ENCODE measurements around the gene OR2T35. TPM values are rescaled to one million over a fixed set of nuclear protein-coding genes. Genes with fewer than 3 reads are reported as not detected.
"Not testable (repeated sequence)": the region's sequence is repeated elsewhere in the genome, so short reads cannot be mapped to it uniquely, and the experiment has no call there.

Gene OR2T35, protein sequence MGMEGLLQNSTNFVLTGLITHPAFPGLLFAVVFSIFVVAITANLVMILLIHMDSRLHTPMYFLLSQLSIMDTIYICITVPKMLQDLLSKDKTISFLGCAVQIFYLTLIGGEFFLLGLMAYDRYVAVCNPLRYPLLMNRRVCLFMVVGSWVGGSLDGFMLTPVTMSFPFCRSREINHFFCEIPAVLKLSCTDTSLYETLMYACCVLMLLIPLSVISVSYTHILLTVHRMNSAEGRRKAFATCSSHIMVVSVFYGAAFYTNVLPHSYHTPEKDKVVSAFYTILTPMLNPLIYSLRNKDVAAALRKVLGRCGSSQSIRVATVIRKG
- not detected for total RNA-seq (ENCODE audit: unreplicated experiment)
- long read RNA-seq = 0 reads

DNA sequence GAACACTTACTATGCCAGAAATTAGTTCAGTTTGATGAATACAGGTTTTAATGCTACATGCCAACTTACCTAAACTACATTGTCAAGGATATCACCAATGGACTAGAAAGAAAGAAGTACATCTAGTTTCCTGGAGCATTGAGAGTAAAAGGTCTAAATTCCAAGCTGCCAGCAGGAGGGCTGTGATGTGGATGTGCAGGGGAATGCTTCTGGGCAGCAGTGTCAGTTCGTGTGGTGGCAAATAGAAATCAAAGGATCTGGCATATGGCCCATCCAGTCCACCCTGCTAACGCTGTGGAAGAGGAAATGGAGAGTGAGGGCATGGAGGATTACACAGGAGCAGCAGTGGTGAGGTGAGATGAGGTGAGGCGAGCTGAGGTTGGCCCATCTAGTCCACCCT, at the start of gene OR2T35:
Gene OR2T35 (minus strand): TSS at position 101 of the 400 bp plus-strand sequence. CDS start 6,020 bp downstream, outside the sequence.
- not testable (repeated sequence) for H3K36me3 Mint-ChIP-seq (ENCODE audit: low read depth, unreplicated experiment); DNase-seq (ENCODE audit: low spot score); H3K9me3 Mint-ChIP-seq (ENCODE audit: unreplicated experiment); H3K27me3 Mint-ChIP-seq (ENCODE audit: unreplicated experiment); H3K4me3 Mint-ChIP-seq (ENCODE audit: unreplicated experiment); H3K27ac Mint-ChIP-seq (ENCODE audit: unreplicated experiment); H3K4me1 Mint-ChIP-seq (ENCODE audit: unreplicated experiment)

DNA sequence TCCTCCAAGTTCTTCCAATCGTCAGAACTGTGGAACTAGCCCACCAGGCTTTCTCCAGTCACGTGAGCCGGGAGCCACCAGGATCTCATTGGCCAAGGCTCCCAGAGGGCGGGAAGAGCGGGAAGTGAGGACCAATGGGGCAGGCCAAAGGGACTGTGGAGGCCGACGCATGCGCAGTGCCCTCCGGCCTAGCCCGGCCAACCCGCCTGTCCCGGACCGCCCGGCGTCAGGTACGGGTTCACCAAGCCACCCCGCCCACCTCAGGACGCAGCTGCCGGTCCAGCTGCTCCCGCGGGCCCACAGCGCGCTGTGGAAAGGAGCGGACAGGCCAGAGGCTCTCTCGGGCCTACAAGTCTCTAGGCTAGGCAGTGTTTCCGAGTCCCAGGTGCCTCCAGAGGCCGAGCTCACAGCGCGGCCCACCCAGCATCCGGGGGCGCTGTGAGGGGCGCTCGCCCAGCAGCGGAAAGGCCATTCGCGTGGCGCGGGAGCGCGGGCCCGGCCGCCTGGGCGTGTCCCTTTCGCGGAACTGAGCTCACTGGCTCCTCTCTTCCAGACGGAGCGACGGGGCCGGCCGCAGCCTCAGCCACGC, 46.6 kb upstream of the OR2T35 start:
- no peak overlapping the region for H3K27ac Mint-ChIP-seq (ENCODE audit: unreplicated experiment)
- H3K4me1 Mint-ChIP-seq (ENCODE audit: unreplicated experiment) = no peaks in the 10 kb centered on the region
- TF ChIP-seq, protein P1, sequence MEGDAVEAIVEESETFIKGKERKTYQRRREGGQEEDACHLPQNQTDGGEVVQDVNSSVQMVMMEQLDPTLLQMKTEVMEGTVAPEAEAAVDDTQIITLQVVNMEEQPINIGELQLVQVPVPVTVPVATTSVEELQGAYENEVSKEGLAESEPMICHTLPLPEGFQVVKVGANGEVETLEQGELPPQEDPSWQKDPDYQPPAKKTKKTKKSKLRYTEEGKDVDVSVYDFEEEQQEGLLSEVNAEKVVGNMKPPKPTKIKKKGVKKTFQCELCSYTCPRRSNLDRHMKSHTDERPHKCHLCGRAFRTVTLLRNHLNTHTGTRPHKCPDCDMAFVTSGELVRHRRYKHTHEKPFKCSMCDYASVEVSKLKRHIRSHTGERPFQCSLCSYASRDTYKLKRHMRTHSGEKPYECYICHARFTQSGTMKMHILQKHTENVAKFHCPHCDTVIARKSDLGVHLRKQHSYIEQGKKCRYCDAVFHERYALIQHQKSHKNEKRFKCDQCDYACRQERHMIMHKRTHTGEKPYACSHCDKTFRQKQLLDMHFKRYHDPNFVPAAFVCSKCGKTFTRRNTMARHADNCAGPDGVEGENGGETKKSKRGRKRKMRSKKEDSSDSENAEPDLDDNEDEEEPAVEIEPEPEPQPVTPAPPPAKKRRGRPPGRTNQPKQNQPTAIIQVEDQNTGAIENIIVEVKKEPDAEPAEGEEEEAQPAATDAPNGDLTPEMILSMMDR (IDR thresholded peaks at IDR 0.05; ENCODE audit: unreplicated experiment) = no peak
- H3K27me3 Mint-ChIP-seq (ENCODE audit: unreplicated experiment) = peaks cover 11% of the 10 kb centered on the region
- peaks cover 6% of the 10 kb centered on the region for H3K36me3 Mint-ChIP-seq (ENCODE audit: low read depth, unreplicated experiment)
- peaks cover 34% of the 10 kb centered on the region for H3K9me3 Mint-ChIP-seq (ENCODE audit: unreplicated experiment)
- DNase-seq (ENCODE audit: low spot score) = no peak
- no peak overlapping the region for H3K4me3 Mint-ChIP-seq (ENCODE audit: unreplicated experiment)

DNA sequence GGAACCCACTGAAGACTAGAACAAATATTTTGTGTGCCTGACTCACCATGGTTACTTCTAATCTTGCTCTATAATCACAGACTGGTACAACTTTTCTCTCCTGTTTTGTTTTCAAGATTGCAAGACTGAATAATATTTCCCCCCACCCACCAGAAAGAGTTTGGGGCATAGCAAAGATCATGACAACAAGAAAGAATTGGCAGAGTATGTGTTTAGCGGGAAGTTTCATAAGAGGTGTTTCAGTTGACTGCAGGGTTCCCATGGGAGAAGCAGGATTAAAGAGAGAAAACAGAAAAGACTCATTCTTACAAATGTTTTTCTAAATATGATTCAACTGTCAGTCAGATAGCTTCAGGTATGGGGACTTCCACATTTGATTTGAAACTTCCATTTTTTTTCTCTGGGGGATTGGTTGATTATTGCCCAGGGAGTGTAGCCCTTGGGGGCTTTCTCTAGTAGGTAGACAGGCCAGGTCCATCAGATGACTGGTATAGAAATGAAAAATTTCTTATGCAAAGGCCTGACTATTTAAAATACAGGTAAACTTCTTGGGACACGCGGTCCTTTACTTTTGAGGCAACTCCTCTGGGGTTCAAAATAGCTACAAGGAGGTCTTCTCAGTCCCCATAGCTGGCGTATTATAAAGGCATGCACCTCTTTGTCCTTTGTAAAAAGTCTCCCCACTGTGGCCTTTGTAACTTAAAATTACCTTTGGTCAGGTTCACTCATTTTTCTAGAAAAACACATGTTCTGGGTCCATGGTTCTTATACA, 43.6 kb upstream of the OR2T35 start:
- TF ChIP-seq, protein P1 (IDR thresholded peaks at IDR 0.05; ENCODE audit: unreplicated experiment) = no peak
- no peaks in the 10 kb centered on the region for H3K4me1 Mint-ChIP-seq (ENCODE audit: unreplicated experiment)
- peaks cover 4% of the 10 kb centered on the region for H3K36me3 Mint-ChIP-seq (ENCODE audit: low read depth, unreplicated experiment)
- H3K9me3 Mint-ChIP-seq (ENCODE audit: unreplicated experiment) = peaks cover 23% of the 10 kb centered on the region
- peaks cover 11% of the 10 kb centered on the region for H3K27me3 Mint-ChIP-seq (ENCODE audit: unreplicated experiment)
- H3K27ac Mint-ChIP-seq (ENCODE audit: unreplicated experiment) = no peak overlapping the region
- H3K4me3 Mint-ChIP-seq (ENCODE audit: unreplicated experiment) = no peak overlapping the region
- no peak for DNase-seq (ENCODE audit: low spot score)

DNA sequence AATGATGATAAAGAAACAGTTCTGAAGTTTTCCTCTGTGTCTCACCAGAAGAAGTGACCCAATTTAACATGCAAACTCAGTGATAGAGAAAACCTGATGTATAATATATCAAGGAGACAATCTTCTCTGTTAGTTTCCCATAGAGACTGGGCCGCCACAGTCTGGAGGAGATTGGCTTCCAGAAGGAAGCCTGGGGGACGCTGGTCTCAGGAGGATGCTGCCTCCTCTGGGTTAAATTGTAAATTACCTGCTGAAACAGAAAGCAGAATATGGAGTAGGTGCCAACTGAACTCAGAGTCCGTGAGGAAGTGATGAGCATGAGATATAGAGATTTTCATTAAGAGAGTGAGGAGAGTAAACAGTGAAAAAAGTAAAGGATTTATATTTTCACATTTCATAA, 41.7 kb upstream of the OR2T35 start:
- no peak for DNase-seq (ENCODE audit: low spot score)
- Mint-ChIP-seq H3K4me3 (ENCODE audit: unreplicated experiment) (no peak overlapping the region), H3K27ac (ENCODE audit: unreplicated experiment) (no peak overlapping the region), H3K9me3 (ENCODE audit: unreplicated experiment) (peaks cover 12% of the 10 kb centered on the region), H3K4me1 (ENCODE audit: unreplicated experiment) (no peaks in the 10 kb centered on the region), H3K27me3 (ENCODE audit: unreplicated experiment) (peaks cover 5% of the 10 kb centered on the region), H3K36me3 (ENCODE audit: low read depth, unreplicated experiment) (peaks cover 4% of the 10 kb centered on the region)
- TF ChIP-seq, protein P1 (IDR thresholded peaks at IDR 0.05; ENCODE audit: unreplicated experiment) = no peak

DNA sequence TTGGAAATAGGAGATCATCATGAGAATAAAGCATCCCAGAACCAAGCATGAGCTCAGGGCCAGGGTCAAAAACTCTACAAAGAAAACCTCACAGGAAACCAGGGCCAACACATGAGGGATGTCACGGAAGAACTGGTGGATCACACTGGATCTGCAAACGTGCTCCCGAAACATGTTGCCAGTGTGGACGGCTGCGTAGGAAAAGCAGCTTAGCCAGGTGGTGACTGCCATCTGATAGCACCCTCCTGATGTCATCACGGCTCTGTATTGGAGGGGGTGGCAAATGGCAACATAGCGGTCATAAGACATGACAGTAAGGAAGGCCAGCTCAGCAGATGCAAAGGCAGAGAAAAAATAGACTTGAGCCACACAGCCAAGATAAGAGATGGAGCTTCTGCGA, 36.6 kb upstream of the OR2T35 start:
- Mint-ChIP-seq H3K27me3 (ENCODE audit: unreplicated experiment) (peaks cover 3% of the 10 kb centered on the region), H3K27ac (ENCODE audit: unreplicated experiment) (no peak overlapping the region), H3K36me3 (ENCODE audit: low read depth, unreplicated experiment) (peaks cover 4% of the 10 kb centered on the region), H3K4me3 (ENCODE audit: unreplicated experiment) (no peak overlapping the region), H3K9me3 (ENCODE audit: unreplicated experiment) (peaks cover 29% of the 10 kb centered on the region), H3K4me1 (ENCODE audit: unreplicated experiment) (no peaks in the 10 kb centered on the region)
- TF ChIP-seq, protein P1 (IDR thresholded peaks at IDR 0.05; ENCODE audit: unreplicated experiment) = no peak
- DNase-seq (ENCODE audit: low spot score) = no peak

Data from endothelial cell (in vitro differentiated cells).